HG02943 (cell line): ENCODE measurements around the gene RAB20.
"Not testable (repeated sequence)": the region's sequence is repeated elsewhere in the genome, so short reads cannot be mapped to it uniquely, and the experiment has no call there.

ENCODE experiments used
- ATAC-seq: cut with Tn5 transposase; IDR thresholded peaks from one replicate; pipeline ENCODE4 v1.9.1; 2021; ENCODE audit warnings: mild to moderate bottlenecking, low read depth, moderate library complexity; ENCODE audit not compliant: unreplicated experiment

Gene RAB20

DNA sequence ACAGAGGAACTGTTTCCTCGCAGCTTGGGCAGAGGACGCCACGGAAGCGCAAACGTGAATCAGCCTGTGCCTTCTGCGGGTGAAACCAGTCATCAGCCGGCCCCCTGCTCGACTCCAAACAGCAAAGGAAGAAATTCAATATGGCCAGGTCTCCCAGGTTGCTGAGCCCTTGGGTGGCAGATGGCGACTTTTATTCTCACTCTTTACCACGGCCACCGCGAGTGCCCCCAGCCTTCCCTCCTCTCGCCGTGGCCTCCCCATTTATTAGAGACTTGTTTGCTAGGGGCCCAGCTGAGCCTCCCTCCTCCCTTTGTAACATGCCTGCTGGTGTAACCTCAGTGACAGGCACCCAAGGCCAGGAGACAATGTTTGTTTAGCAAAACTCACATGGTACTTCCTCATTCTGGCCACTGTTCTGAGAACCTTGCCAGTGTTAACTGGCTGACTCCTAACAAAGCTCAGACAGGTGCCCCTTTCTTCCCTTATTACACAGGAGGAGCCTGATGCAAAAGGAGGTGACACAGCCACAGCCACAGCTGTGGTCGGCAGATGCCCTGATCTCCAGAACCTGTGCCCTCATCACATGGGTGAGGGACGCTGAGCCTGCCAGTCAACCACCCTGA lies 5.8 kb downstream of the RAB20 start:
- no peak for ATAC-seq

DNA sequence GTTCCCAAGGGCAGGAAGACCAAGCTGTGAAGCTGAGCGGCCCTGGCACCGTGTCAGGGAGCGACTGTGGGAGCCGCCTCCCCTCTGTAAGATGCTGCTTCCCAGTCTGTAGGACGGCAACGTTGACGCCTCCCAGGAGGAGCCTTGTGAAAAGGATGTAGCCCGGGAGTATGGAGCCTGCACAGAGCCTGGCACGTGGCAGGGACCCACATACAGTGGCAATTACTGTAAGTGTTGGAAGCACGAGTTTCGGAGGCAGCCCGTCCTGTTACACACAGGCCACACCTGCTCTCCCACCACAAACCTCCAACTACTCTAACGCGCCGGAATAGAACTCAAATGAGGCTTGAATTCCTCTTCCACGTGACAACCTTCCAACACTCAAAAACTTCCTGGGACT lies 6.6 kb downstream of the RAB20 start:
- ATAC-seq: no peak

DNA sequence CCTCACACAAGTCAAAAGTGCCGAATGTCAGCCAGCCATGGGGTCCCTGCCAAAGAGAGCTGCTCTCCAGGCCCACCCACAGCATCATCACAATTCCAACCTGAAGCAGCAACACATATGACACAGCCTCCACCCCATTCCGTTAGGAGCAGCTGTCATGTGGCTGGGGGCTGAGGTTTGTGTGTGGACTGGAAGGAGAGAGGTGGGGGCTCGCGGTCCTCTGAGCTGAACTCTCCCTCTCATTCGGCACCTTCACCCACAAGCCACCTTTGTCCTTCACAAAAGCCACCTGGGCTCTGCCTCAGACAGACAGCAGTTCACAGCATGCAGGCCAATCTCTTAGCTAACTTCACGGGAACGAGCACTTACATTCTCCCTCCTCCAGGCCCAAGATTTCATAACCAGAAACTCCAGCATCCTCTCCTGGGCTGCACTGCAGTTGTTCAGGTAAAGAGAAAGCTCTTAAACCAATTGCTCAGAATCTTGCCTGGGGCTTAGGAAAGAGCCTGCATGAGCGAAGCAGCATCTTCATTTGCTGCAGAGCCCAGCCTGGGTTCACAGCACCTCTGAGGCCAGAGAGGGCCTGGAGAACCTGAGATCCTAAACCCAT lies 7.2 kb downstream of the RAB20 start:
- ATAC-seq: no peak

DNA sequence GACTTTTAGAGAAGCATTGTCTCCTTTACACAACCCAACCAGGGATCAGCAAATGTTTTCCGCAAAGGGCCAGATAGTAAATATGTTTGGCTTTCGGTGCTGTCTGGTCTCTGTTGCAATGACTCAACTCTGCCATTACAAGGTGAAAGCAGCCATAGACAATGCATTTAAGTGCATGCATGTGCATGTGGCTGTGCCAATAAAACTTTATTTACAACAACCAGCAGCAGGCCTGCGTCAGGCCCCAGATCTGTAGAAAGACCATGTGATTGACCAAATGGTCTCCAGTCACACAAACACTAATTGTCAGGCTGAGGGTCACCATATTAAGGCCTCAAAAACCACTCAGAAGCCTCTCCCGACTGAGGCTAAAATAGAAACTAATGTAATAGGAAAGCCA lies 8.1 kb downstream of the RAB20 start:
- no peak for ATAC-seq

DNA sequence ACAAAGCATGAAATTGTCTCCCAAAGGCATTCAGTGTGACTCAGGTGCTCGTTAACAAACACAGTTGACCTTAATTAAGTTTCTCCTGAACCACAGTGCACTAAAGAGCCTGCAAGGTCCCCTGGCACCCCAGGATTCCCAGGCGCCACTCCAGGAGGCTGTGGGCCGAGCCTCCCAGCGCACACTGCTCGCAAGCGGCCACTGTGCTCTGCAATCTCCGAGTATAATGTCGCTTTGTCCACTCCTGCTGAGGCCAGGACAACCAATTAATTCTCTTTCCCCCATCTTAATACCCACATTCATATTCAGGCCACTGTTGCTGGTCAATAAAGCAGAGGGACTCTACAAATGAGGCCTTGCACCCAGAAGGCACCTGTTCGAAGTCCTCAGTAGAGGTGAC lies 8.8 kb downstream of the RAB20 start:
- ATAC-seq: no peak

DNA sequence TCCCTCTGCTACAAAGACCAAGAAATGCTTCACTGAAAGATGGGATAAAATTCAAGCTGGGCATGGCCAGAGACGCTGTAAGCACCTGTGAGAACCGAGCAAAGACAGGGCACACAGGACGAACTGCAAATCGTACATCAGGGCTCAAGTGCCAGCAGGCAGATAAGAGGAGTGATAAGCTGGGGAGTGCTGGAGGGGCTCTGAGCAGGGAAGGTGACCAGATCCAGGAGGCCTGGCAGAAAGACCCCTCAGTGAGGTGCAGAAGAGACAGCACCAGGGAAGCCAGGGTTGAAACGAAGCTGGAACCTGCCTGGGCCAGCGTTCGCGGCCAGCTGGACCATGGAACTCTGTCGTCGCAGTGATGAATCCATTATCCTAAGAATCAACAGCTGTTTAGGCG lies 10.2 kb downstream of the RAB20 start:
- ATAC-seq: no peak

DNA sequence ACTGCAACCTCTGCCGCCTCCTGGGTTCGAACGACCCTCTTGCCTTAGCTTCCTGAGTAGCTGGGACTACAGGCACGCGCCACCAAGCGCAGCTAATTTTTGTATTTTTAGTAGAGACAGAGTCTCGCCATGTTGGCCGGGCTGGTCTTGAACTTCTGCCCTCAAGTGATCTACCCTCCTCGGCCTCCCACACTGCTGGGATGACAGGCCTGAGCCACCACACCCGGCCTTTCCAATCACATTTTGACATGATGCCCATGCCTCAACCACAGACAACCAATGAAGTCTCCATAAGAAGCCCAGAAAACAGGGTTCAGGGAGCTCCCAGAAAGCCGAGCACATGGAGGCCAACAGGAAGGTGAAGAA lies 11.7 kb downstream of the RAB20 start:
- no peak for ATAC-seq

DNA sequence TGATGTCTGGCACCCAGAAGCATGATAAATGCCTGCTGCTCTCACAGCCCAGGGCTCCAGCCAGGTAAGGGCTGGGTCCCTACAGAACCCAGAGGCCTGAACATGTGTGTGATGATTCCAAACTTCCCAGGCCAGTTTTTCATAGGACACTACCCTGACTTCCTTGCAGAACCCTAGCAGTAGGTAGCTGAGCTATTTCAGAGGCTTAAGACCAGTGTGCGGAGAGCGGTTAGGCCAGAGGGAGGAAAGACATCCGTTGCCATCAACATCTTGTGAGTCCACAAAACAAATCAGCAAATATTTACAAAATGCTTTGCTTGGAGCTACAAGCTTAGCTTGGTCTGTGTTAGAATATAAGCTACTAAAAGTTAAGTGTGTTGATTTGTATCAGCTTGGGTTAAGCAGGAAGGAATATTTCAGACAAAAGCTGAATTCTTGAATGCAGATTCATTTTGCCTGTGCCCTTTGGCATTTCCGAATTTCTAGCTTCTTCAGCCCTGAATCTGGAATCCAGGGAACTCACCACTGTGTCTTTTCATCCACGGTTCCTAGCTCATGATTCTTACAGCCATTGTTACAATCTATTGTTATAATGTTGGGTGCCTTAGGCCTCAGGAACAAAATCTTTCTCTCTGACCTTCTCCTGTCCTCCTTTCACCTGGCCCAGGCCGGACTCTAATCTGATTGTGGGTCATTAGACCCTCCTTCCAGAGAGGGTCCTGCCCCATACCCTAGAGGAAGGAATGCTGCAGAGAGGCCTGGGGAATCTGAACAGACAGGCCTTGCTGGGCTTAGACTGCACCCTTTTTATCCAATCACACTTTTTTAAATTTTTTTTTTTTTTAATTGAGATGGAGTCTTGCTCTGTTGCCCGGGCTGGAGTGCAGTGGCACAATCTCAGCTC lies 12.4 kb downstream of the RAB20 start:
- no peak for ATAC-seq

DNA sequence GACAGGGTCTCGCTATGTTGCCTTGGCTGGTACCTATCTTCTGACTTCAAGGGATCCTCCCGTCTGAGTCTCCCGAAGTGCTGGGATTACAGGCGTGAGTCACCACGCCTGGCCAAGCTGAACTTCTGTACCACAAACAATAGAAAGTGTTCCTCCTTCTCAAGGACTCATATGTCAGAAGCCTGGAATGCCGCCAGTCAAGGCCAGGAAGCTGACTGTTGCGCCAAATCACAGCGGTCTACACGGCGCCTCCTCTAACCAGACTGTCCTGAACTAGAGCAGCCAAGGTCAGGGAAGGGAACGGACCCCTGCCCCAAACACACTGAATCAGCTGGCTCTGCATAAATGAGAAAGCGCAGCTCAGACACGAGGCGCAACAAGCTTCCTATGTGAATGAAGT lies 14.6 kb downstream of the RAB20 start:
- ATAC-seq: no peak

DNA sequence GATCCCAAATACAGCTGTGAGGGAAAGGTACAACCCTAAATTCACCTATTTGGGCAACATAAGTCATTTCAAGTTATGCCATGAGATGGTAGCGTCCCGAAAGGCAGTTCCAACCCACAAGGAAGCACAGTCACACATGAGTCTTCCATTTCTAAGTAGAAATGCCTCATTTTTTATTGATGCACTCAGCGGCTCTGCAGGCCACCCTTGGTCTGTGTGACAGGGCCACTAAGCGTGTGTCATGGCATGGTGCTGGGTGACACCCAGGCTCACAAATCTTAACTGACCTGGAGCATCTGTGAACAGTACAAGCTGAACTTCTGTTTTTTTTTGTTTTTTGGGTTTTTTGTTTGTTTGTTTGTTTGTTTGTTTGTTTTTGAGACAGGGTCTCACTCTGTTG lies 15.1 kb downstream of the RAB20 start:
- ATAC-seq: no peak

DNA sequence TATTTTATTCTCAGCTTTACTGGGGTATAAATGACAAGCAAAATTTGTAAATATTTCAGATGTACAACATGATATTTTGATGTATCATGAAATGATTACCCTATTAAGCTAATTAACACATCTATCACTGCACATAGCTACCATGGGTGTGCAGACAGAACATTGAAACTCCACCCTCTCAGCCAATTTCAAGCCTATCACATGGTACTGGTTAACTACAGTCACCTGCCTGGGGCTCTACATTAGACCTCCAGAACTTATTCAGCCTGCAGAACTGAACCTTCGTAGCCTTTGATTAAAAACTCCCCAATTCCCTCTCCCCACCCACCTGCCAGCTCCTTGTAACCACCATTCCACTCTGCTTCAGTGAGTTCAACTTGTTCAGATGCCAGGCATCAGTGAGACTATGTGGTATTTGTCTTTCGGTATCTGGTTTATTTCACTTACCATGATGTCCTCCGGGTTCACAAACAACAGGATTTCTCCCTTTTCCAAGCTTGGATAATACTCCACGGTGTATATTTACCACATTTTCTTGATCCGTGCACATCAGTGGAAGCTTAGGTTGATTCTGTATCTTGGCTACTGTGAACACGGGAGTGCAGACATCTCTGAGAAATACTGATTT lies 19.2 kb downstream of the RAB20 start:
- no peak for ATAC-seq

DNA sequence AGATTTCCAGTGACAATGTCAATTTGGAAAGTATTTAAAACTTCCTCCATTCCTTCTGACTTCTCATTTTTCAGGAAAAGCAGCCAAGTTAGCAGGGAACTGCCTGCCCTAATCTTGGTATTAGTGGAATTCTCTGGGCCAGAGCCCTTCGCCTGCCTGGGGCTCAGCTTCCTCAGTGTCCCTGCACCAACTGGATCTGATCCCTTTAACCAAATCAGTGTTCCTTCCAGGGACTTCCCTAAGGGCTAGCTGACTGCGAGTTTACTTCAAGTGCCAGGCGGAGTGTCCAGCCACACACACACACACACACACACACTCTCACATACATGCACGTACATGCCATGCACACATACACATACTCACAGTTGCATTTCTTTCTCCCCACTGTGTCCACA lies 20.0 kb downstream of the RAB20 start:
- no peak for ATAC-seq

DNA sequence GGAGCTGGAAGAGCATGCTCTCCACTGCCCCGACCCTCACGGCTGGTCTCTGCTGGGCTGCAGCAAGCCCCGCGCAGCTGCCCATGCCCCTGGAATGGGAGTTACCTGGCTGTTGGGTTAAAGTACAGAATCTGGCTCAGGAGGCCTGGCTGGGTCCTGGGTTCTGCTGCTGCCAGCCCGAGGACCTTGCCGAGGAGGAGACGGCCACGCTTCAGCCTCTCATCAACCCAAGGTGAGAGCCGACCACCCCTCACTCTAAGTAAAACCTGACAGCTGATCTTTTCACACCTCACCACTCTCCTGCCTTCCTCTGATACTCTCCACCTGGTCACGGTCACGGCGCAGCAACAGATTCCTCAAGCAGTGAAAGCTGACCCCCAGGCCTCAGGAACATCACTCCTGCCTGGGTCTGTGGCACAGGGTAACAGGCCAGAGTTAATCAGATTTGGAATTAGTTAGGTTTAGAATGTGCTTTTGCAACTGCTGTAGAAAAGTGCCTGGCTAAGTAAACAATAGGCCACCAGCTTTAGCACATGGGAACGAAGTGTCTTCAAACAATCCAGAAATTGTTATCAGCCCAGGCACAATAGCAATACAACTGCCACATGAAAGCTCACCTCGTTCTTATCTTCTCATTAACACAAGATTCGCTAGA lies 20.5 kb downstream of the RAB20 start:
- ATAC-seq: no peak

DNA sequence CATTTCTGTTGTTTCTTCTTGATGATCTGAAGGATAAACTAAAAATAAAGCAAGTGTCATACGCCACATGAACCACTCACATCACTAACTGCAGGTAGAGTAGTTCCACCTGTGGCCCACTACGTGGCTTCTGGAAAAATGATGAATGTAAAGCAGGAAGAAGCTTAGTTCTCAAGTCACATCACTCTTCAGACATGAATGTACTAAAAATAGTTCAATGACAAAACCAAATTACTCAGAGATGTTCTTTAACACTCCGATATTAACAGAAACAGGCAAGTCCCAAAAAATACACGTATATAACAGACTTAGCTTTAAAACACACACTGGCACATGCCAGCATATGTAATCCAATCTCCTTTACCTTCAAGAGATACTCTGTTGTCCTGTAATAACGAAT lies 21.6 kb downstream of the RAB20 start:
- ATAC-seq: no peak

DNA sequence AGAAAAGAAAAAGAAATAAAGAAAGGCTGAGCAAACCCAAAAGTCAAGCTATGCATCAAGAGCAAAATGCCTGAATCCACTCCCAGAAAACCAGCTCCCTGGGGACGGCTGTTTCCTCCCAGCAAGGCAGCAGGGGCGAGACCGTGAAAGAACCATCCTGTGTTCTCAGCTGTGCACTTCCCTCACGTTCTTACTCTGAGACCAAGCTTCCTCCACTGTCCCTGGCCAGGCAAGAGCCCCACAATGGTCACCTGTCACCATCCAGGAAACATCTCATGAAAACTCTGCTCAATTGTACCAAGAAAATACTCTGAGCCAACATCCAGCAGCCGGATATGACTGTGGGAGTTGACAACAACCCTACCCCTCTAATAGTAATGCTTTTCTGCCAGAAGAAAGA lies 22.9 kb downstream of the RAB20 start:
- no peak for ATAC-seq

DNA sequence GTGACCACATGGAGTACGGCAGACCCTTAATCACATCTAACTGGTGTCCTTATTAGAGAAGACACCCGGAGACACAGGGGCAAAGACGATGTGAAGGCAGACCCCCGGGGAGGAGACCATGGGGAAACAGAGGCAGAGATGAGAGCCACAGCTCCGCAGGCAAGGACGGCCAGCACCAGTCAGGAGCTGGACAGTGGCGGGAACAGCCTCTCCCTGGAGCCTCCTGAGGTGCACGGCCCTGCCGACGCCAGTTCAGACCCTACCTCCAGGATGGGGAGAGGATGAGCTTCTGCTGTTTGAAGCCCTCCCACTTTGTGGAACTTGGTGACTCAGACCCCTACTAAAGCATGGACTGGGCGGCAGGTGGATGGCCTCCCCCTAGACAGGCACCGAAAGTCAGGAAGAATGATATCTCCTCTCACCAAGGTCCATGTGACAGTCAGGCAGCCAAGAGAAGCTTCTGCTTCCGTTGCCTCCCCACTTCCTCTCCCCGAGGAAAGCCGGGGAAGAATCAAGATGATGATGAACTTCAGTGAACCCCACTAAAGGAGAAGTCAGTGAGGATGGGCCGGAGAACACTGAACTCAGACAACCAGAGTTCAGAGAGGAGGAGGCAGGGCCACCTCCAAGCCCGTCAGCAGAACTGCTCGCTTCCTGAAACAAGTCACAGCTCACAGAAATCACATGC lies 25.4 kb downstream of the RAB20 start:
- ATAC-seq: no peak

DNA sequence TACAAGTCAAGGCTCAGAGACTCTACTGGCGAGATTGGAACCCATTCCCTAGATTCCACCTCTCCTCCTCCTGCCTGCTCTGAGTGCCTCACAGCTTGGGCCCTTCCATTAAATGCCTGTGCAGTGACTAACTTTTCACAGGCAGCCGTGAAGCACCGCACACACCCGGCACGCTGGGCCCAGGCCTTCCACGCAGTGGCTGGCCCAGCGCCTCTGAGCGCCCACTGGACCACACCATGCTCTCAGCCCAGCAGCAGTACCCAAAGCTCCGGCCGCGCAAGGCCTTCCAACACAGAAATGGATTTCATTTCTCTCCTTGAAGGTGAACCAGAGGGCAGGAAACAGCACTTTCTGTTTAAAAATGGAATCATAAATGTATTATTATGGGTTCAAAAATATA lies 26.0 kb downstream of the RAB20 start:
- no peak for ATAC-seq

DNA sequence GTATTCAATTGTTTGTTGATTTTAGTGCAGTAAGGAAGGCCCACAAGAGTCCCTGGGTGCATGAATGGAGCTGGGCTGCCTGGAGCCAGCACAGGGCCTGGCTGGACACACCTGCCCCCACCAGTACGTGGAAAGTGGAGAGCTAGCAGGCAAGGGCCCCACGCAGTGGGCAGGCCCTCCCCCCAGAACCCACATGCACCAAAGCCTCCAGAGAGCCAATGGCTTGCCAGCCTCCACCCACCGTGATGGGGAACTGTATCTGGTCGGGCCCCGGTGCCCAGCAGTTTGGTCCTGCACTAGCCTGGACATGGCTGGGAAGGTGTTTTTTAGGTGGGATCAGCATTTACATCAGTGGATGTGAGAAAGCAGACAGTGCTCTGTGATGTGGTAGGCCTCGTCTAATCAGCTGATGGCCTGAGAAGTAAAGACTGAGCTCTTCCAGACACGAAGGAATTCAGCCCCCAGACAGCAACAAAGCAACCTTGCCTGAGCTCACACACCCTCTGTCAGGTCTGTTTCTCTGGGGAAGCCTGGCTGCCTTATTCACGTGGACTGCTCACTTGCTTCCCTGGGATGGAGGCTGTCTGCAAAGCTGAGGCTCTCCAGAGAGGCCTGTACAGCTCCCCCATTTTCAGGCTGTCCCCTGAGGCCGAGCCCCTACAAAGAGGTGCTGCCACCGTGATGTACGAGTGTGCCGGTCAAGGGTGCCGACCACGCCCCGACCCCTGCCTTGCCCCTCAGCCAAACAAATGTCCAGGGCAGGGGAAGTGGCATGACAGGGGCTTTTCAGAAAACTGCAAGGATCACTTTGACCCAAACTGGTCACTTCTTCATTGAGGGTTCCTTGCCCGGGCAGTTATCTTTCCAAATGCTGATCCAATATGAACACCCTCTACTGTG lies 27.5 kb downstream of the RAB20 start:
- ATAC-seq: no peak

DNA sequence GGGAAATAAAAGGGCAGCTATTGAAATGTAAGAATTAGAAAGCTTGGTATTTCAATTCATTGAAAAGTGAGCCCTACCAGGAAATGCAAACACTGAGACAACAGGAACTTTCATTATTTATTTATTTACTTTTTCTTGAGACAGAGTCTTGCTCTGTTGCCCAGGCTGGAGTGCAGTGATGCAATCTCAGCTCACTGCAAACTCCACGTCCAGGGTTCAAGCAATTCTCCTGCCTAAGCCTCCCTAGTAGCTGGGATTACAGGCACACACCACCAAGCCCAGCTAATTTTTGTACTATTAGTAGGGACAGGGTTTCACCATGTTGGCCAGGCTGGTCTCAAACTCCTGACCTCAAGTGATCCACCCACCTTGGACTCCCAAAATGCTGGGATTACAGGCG lies 29.3 kb downstream of the RAB20 start:
- not testable (repeated sequence) for ATAC-seq
